Activated naive CD4-positive, alpha-beta T cell treated with anti-CD3 and anti-CD28 coated beads, Interleukin-2, amount 50 U/mL, for 72 hours (primary cell): ENCODE measurements around the gene FOXP2. TPM values are rescaled to one million over a fixed set of nuclear protein-coding genes. Genes with fewer than 3 reads are reported as not detected.

ENCODE experiments used
- ATAC-seq, 2 donors: fragments of 150-1000 bp; cut with Tn5 transposase; 2 replicates each; pipeline ENCODE4 v1.10.0; 2021; ENCODE audit warnings: mild to moderate bottlenecking in 2 of 2, moderate library complexity in 2 of 2
- DNase-seq, 2 donors: peaks; one replicate each; pipeline ENCODE4 v3.0.0; 2021 to 2022; ENCODE audit warnings: low spot score in 2 of 2
- H3K27ac Mint-ChIP-seq, 2 donors: one replicate each; pipeline ENCODE4 v1.8.0; 2022; ENCODE audit warnings: mild to moderate bottlenecking in 2 of 2, mixed read lengths in 2 of 2
- H3K36me3 Mint-ChIP-seq, 2 donors: one replicate each; pipeline ENCODE4 v1.8.0; 2022; ENCODE audit warnings: mixed read lengths in 2 of 2
- H3K9me3 Mint-ChIP-seq, 2 donors: one replicate each; pipeline ENCODE4 v1.8.0; 2022; ENCODE audit warnings: mixed read lengths in 2 of 2
- total RNA-seq, 2 donors: library from RNA; stranded (reverse); gene quantifications; one replicate each; pipeline ENCODE4 v1.2.3, GENCODE V29; 2022

The FOXP2 gene
- total RNA-seq, 2 donors from 2014 or later: not detected

- Mint-ChIP-seq H3K27ac (no peak overlapping the region), H3K36me3 (no peaks in the 10 kb centered on the region), H3K9me3 (no peaks in the 10 kb centered on the region)
- no peak for DNase-seq
- no peak for ATAC-seq
Measured at GRCh38 chr7:114691605-114692004, 277.0 kb downstream of the FOXP2 start.

- no peaks in the 10 kb centered on the region for H3K36me3 Mint-ChIP-seq
- H3K27ac Mint-ChIP-seq: no peak overlapping the region
- no peaks in the 10 kb centered on the region for H3K9me3 Mint-ChIP-seq
- ATAC-seq (no peak), DNase-seq (no peak)
Measured at GRCh38 chr7:114695182-114695581, 280.6 kb downstream of the FOXP2 start.

- Mint-ChIP-seq H3K36me3 (no peaks in the 10 kb centered on the region), H3K27ac (no peak overlapping the region), H3K9me3 (peaks cover 0 to 4% of the 10 kb centered on the region in 2 donors)
- DNase-seq: no peak
- ATAC-seq: peak in 1 of 2 donors; percentile 46
Measured at GRCh38 chr7:114700247-114700928, 285.8 kb downstream of the FOXP2 start.

GRCh38 chr7:114703677-114704076, 289.1 kb downstream of the FOXP2 start:
- H3K36me3 Mint-ChIP-seq: no peaks in the 10 kb centered on the region
- H3K9me3 Mint-ChIP-seq: peaks cover 0 to 9% of the 10 kb centered on the region in 2 donors
- no peak overlapping the region for H3K27ac Mint-ChIP-seq
- ATAC-seq: no peak
- DNase-seq: no peak

- ATAC-seq: no peak
- no peaks in the 10 kb centered on the region for H3K36me3 Mint-ChIP-seq
- no peak overlapping the region for H3K27ac Mint-ChIP-seq
- no peak for DNase-seq
- peaks cover 0 to 5% of the 10 kb centered on the region in 2 donors for H3K9me3 Mint-ChIP-seq
Measured at GRCh38 chr7:114708646-114709045, 294.0 kb downstream of the FOXP2 start.

- Mint-ChIP-seq H3K9me3 (peaks cover 0 to 5% of the 10 kb centered on the region in 2 donors), H3K27ac (no peak overlapping the region), H3K36me3 (no peaks in the 10 kb centered on the region)
- ATAC-seq (no peak), DNase-seq (no peak)
Measured at GRCh38 chr7:114710499-114710898, 295.9 kb downstream of the FOXP2 start.

GRCh38 chr7:114711241-114711640, 296.6 kb downstream of the FOXP2 start:
- H3K36me3 Mint-ChIP-seq: no peaks in the 10 kb centered on the region
- DNase-seq (no peak), ATAC-seq (no peak)
- H3K9me3 Mint-ChIP-seq: peaks cover 0 to 5% of the 10 kb centered on the region in 2 donors
- no peak overlapping the region for H3K27ac Mint-ChIP-seq

- H3K36me3 Mint-ChIP-seq: no peaks in the 10 kb centered on the region
- no peak overlapping the region for H3K27ac Mint-ChIP-seq
- ATAC-seq: peak; percentile 48 to 86
- no peak for DNase-seq
- no peaks in the 10 kb centered on the region for H3K9me3 Mint-ChIP-seq
Measured at GRCh38 chr7:114715907-114716306, 301.3 kb downstream of the FOXP2 start.

GRCh38 chr7:114718861-114719260, 304.2 kb downstream of the FOXP2 start:
- Mint-ChIP-seq H3K36me3 (no peaks in the 10 kb centered on the region), H3K27ac (no peak overlapping the region), H3K9me3 (no peaks in the 10 kb centered on the region)
- ATAC-seq (peak in 1 of 2 donors; percentile 77), DNase-seq (no peak)

- ATAC-seq (no peak), DNase-seq (no peak)
- no peaks in the 10 kb centered on the region for H3K9me3 Mint-ChIP-seq
- H3K27ac Mint-ChIP-seq: no peak overlapping the region
- H3K36me3 Mint-ChIP-seq: no peaks in the 10 kb centered on the region
Measured at GRCh38 chr7:114720725-114721124, 306.1 kb downstream of the FOXP2 start.

GRCh38 chr7:114722562-114722961, 307.9 kb downstream of the FOXP2 start:
- H3K9me3 Mint-ChIP-seq: peaks cover 0 to 3% of the 10 kb centered on the region in 2 donors
- DNase-seq (no peak), ATAC-seq (peak in 1 of 2 donors; percentile 40)
- H3K27ac Mint-ChIP-seq: no peak overlapping the region
- no peaks in the 10 kb centered on the region for H3K36me3 Mint-ChIP-seq

GRCh38 chr7:114723308-114723707, 308.7 kb downstream of the FOXP2 start:
- DNase-seq (no peak), ATAC-seq (no peak)
- H3K36me3 Mint-ChIP-seq: no peaks in the 10 kb centered on the region
- peaks cover under 1 to 3% of the 10 kb centered on the region in 2 donors for H3K9me3 Mint-ChIP-seq
- H3K27ac Mint-ChIP-seq: no peak overlapping the region

GRCh38 chr7:114740095-114740494, 325.5 kb downstream of the FOXP2 start:
- no peak for DNase-seq
- no peak for ATAC-seq
- no peaks in the 10 kb centered on the region for H3K36me3 Mint-ChIP-seq
- no peak overlapping the region for H3K27ac Mint-ChIP-seq
- H3K9me3 Mint-ChIP-seq: no peaks in the 10 kb centered on the region

- no peak for ATAC-seq
- no peak for DNase-seq
- Mint-ChIP-seq H3K27ac (no peak overlapping the region), H3K9me3 (no peaks in the 10 kb centered on the region), H3K36me3 (no peaks in the 10 kb centered on the region)
Measured at GRCh38 chr7:114740941-114741340, 326.3 kb downstream of the FOXP2 start.

GRCh38 chr7:114741911-114742310, 327.3 kb downstream of the FOXP2 start:
- H3K36me3 Mint-ChIP-seq: no peaks in the 10 kb centered on the region
- DNase-seq (no peak), ATAC-seq (no peak)
- H3K27ac Mint-ChIP-seq: no peak overlapping the region
- no peaks in the 10 kb centered on the region for H3K9me3 Mint-ChIP-seq
